Chondrocyte (in vitro differentiated cells): ENCODE data around the gene RGS7. TPM values are rescaled to one million over a fixed set of nuclear protein-coding genes. Genes with fewer than 3 reads are reported as not detected.
"Not testable (repeated sequence)": the region's sequence is repeated elsewhere in the genome, so short reads cannot be mapped to it uniquely, and the experiment has no call there.

ENCODE experiments used
- DNase-seq: peaks from one replicate; pipeline ENCODE4 v3.0.0; 2021; ENCODE audit warnings: mixed read lengths, low spot score
- H3K27ac Mint-ChIP-seq: one replicate; pipeline ENCODE4 v1.8.0; 2021; ENCODE audit warnings: mild to moderate bottlenecking, moderate library complexity, mixed read lengths; ENCODE audit not compliant: unreplicated experiment
- H3K27me3 Mint-ChIP-seq: 2 replicates; pipeline ENCODE4 v1.8.0; 2021; ENCODE audit warnings: low read depth, mixed read lengths
- H3K36me3 Mint-ChIP-seq: 2 replicates; pipeline ENCODE4 v1.8.0; 2021; ENCODE audit warnings: low read depth, mixed read lengths
- H3K4me1 Mint-ChIP-seq: 2 replicates; pipeline ENCODE4 v1.8.0; 2021; ENCODE audit warnings: low read depth, mild to moderate bottlenecking, mixed read lengths
- H3K4me3 Mint-ChIP-seq: one replicate; pipeline ENCODE4 v1.8.0; 2021; ENCODE audit warnings: mild to moderate bottlenecking, moderate library complexity, mixed read lengths; ENCODE audit not compliant: unreplicated experiment
- H3K9me3 Mint-ChIP-seq: 2 replicates; pipeline ENCODE4 v1.8.0; 2021; ENCODE audit warnings: low read depth, mixed read lengths
- microRNA-seq: library from miRNA; unstranded; fragments of <30 nt; microRNA quantifications from one replicate; pipeline ENCODE4 v1.2.0, GENCODE V29; 2020; ENCODE audit warnings: borderline number of aligned reads
- total RNA-seq: library from RNA; stranded (reverse); gene quantifications from 3 replicates; pipeline ENCODE4 v1.2.1, GENCODE V29; 2021
- TF ChIP-seq, protein P1 (sequence below): fragments of 200-600 bp; sonication (generic); IDR thresholded peaks from 2 replicates; pipeline ENCODE4 v1.5.0; 2021; ENCODE audit warnings: antibody characterized with exemption, mild to moderate bottlenecking, moderate library complexity

RGS7 gene
- total RNA-seq, 1 donor from 2014 or later = 3.9 TPM

- Mint-ChIP-seq H3K27ac (no peak overlapping the region), H3K36me3 (no peaks in the 10 kb centered on the region), H3K4me3 (no peak overlapping the region)
These were observed 619.2 kb downstream of the RGS7 start for GRCh38 chr1:240737766-240738265.

GRCh38 chr1:240737298-240737697 is 619.7 kb downstream of the RGS7 start:
- Mint-ChIP-seq H3K4me3 (no peak overlapping the region), H3K27ac (no peak overlapping the region), H3K4me1 (peaks cover 17% of the 10 kb centered on the region), H3K9me3 (no peaks in the 10 kb centered on the region), H3K27me3 (no peaks in the 10 kb centered on the region), H3K36me3 (no peaks in the 10 kb centered on the region)
- TF ChIP-seq, protein P1, sequence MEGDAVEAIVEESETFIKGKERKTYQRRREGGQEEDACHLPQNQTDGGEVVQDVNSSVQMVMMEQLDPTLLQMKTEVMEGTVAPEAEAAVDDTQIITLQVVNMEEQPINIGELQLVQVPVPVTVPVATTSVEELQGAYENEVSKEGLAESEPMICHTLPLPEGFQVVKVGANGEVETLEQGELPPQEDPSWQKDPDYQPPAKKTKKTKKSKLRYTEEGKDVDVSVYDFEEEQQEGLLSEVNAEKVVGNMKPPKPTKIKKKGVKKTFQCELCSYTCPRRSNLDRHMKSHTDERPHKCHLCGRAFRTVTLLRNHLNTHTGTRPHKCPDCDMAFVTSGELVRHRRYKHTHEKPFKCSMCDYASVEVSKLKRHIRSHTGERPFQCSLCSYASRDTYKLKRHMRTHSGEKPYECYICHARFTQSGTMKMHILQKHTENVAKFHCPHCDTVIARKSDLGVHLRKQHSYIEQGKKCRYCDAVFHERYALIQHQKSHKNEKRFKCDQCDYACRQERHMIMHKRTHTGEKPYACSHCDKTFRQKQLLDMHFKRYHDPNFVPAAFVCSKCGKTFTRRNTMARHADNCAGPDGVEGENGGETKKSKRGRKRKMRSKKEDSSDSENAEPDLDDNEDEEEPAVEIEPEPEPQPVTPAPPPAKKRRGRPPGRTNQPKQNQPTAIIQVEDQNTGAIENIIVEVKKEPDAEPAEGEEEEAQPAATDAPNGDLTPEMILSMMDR = no peak
- DNase-seq = no peak

More at GRCh38 chr1:240737766-240738265, 619.2 kb downstream of the RGS7 start:
- Mint-ChIP-seq H3K9me3 (no peaks in the 10 kb centered on the region), H3K27me3 (no peaks in the 10 kb centered on the region), H3K4me1 (peaks cover 17% of the 10 kb centered on the region)
- TF ChIP-seq, protein P1 = no peak
- no peak for DNase-seq

- H3K27ac Mint-ChIP-seq, H3K27me3 Mint-ChIP-seq, DNase-seq, H3K36me3 Mint-ChIP-seq, H3K9me3 Mint-ChIP-seq, H3K4me3 Mint-ChIP-seq: not testable (repeated sequence)
- H3K4me1 Mint-ChIP-seq = peaks cover 20% of the 10 kb centered on the region
These were observed 622.3 kb downstream of the RGS7 start for GRCh38 chr1:240734705-240735104.

DNA sequence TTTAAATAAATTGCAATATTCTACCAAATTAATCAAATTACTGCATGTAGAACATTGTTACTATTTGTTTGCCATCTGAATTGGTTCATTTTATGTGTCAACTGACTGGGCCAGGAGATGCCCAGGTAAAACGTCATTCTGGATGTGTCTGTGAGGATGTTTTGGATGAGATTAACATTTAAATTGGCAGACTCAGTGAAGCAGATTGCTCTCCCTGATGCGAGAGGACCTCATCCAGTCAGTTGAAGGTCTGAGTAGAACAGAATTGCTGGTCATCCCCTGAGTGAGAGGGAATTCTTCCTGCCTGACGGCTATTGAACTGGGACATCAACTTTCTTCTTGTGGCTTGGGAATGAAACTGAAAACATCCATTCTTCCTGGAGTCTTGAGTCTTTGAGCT is 623.0 kb downstream of the RGS7 start:
- TF ChIP-seq, protein P1 = no peak
- Mint-ChIP-seq H3K36me3 (no peaks in the 10 kb centered on the region), H3K4me3 (no peak overlapping the region), H3K4me1 (peaks cover 16% of the 10 kb centered on the region), H3K9me3 (no peaks in the 10 kb centered on the region), H3K27me3 (no peaks in the 10 kb centered on the region), H3K27ac (no peak overlapping the region)
- DNase-seq = no peak

- no peak overlapping the region for H3K4me3 Mint-ChIP-seq
- H3K4me1 Mint-ChIP-seq = peaks cover 7% of the 10 kb centered on the region
- TF ChIP-seq, protein P1 = peak; percentile 92
- no peaks in the 10 kb centered on the region for H3K27me3 Mint-ChIP-seq
- H3K9me3 Mint-ChIP-seq = no peaks in the 10 kb centered on the region
- DNase-seq = no peak
- H3K36me3 Mint-ChIP-seq = no peaks in the 10 kb centered on the region
- H3K27ac Mint-ChIP-seq = no peak overlapping the region
These were observed 624.6 kb downstream of the RGS7 start for GRCh38 chr1:240732390-240732789.

Small RNAs within 50 kb of the gene (microRNA-seq; reads per million reads assigned to microRNA genes)
- not detected for gene MIR3123

Other genes with a start within 250 kb of the RGS7 start
- 57.9 to 65.6 TPM (median 59.7 TPM) in 3 replicates for gene FH, start 162.6 kb upstream of the RGS7 start, total RNA-seq
- gene KMO, start 175.2 kb upstream of the RGS7 start, total RNA-seq = not detected in 3 replicates